Ovary (tissue), 9 donors: ENCODE measurements around the gene BRSK2. TPM values are rescaled to one million over a fixed set of nuclear protein-coding genes. Genes with fewer than 3 reads are reported as not detected.
A peak's percentile ranks its signal among the peaks of the same experiment; 100 is the strongest.

ENCODE experiments used
- DNase-seq, 5 donors: peaks; one replicate each; pipeline ENCODE4 v3.0.0-alpha.2; 2019 to 2020
- H3K27ac ChIP-seq, 2 donors: fragments of 200-600 bp; one replicate each; pipeline versions ENCODE4 v1.5.1 to v1.8.0; 2019 to 2022
- H3K27me3 ChIP-seq: fragments of 200-600 bp; one replicate; pipeline ENCODE4 v1.8.0; 2022
- H3K36me3 ChIP-seq: fragments of 200-600 bp; sonication (generic); one replicate; pipeline ENCODE4 v1.5.1; 2019
- H3K4me1 ChIP-seq: one replicate; pipeline ENCODE4 v1.8.1; 2013; ENCODE audit warnings: mild to moderate bottlenecking, moderate library complexity; ENCODE audit not compliant: insufficient read depth
- H3K4me3 ChIP-seq: fragments of 200-600 bp; sonication (generic); one replicate; pipeline ENCODE4 v1.5.1; 2017
- H3K9me3 ChIP-seq, 2 donors: fragments of 200-600 bp in 1 of 2; sonication (generic) in 1 of 2; one replicate each; pipeline versions ENCODE4 v1.5.1 to v1.8.1; 2013 to 2019; ENCODE audit warnings: mild to moderate bottlenecking in 1 of 2, moderate library complexity in 1 of 2
- EP300 ChIP-seq: sonication (generic); formaldehyde crosslinking; IDR thresholded peaks from one replicate; pipeline ENCODE4 v1.6.1; 2017; ENCODE audit warnings: antibody characterized with exemption
- POLR2A ChIP-seq: fragments of 450-650 bp; IDR thresholded peaks from one replicate; pipeline ENCODE4 v1.6.1; 2017; ENCODE audit warnings: antibody characterized with exemption, mild to moderate bottlenecking, moderate library complexity
- WGBS, 3 donors: extraction: QIAGEN DNeasy Blood & Tissue Kit in 1 of 3; methylation state at CpG; one replicate each; pipeline versions ENCODE4 v1.1.5 to v1.1.7; 2013 to 2017; 5-methylcytosine and 5-hydroxymethylcytosine counted together
- intact Hi-C, 4 donors: fragments of 100-400 bp; cut with DNase I; formaldehyde crosslinking; loops; one replicate each; pipeline versions ENCODE4 v1.11.0 to v1.15.1; 2022 to 2023
- polyA plus RNA-seq, 2 donors: library from polyadenylated mRNA; stranded (reverse); fragments of 200-250 nt in 1 of 2; fragments of 350-450 nt in 1 of 2; fragmentation: Illumina TruSeq in 1 of 2; extraction: RNeasy Lipid Tissue Mini Kit (QIAGEN cat#74804) in 1 of 2; gene quantifications; one replicate each; pipeline ENCODE4 v1.2.3, GENCODE V29; 2013 to 2014
- total RNA-seq, 7 donors: library from RNA; depleted of rRNA in 2 of 7; stranded (reverse); fragments of >200 nt in 2 of 7; fragmentation: NEBNext Ultra II Directional in 3 of 7; extraction: Animal tissue kit (Norgen Biotek cat#: 25700) in 3 of 7; gene quantifications; one replicate each; pipeline versions ENCODE4 v1.1.0 to v1.2.4, GENCODE V29; 2016 to 2023
- TF ChIP-seq, protein P1 (sequence below), 3 donors: fragments of 450-650 bp in 2 of 3; fragments of 200-600 bp in 1 of 3; IDR thresholded peaks; one replicate each; pipeline versions ENCODE4 v1.5.1 to v1.8.0; 2016 to 2022; ENCODE audit warnings: antibody characterized with exemption in 3 of 3, mild to moderate bottlenecking in 1 of 3
- donor health status: DM: no; HTN: no; CAD: no; lungs with moderate emphysema.
- donor health status: DM: no; HTN: no; CAD: no.
- donor health status: Bipolar disorder and iron deficiency.
- donor health status: DM: yes; HTN: yes; CAD: no.
- donor health status: DM: no; HTN: no; CAD: no.
- donor health status: DM: yes; HTN: yes; CAD: no.

The BRSK2 gene
- total and polyA plus RNA-seq, 9 donors = 0.22 to 1.5 (median 0.52) TPM

- Histone ChIP-seq H3K36me3 (no peaks in the 10 kb centered on the region), H3K4me3 (no peak overlapping the region), H3K9me3 (no peaks in the 10 kb centered on the region), H3K27ac (no peak overlapping the region), H3K4me1 (peaks cover 2% of the 10 kb centered on the region), H3K27me3 (no peaks in the 10 kb centered on the region)
- peak in 1 of 5 donors; percentile 16 for DNase-seq
- TF ChIP-seq EP300 = no peak
- WGBS, 3 donors = 73 to 75% (median 74%) methylated on average over 22 to 30 of the region's 30 CpGs
- intact Hi-C loops = no loop called here
These were observed 10.8 kb downstream of the BRSK2 start for GRCh38 chr11:1400317-1401170.

DNA sequence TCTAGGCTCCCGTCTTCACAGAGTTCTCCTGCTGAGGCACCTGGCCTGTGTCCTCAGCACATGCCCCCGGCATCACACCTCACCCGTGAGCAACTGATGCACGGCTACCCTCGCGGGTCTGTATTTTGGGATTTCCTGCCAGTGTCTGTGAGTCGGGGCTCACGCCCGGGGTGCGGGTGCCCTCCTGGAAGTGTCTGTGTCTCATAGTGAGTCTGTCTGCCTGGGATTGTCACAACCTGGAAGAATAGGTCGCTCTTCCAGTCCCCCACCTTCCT is 11.4 kb downstream of the BRSK2 start:
- peak in 1 of 5 donors; percentile 9 for DNase-seq
- no peaks in the 10 kb centered on the region for H3K9me3 ChIP-seq
- no peak overlapping the region for H3K4me3 ChIP-seq
- 59 to 62% (median 59%) methylated on average over 8 to 11 of the region's 11 CpGs for WGBS, 3 donors
- no peak overlapping the region for H3K27ac ChIP-seq
- TF ChIP-seq, protein P1, sequence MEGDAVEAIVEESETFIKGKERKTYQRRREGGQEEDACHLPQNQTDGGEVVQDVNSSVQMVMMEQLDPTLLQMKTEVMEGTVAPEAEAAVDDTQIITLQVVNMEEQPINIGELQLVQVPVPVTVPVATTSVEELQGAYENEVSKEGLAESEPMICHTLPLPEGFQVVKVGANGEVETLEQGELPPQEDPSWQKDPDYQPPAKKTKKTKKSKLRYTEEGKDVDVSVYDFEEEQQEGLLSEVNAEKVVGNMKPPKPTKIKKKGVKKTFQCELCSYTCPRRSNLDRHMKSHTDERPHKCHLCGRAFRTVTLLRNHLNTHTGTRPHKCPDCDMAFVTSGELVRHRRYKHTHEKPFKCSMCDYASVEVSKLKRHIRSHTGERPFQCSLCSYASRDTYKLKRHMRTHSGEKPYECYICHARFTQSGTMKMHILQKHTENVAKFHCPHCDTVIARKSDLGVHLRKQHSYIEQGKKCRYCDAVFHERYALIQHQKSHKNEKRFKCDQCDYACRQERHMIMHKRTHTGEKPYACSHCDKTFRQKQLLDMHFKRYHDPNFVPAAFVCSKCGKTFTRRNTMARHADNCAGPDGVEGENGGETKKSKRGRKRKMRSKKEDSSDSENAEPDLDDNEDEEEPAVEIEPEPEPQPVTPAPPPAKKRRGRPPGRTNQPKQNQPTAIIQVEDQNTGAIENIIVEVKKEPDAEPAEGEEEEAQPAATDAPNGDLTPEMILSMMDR (IDR thresholded peaks at IDR 0.05) = no peak
- TF ChIP-seq POLR2A (no peak), EP300 (no peak)
- no peaks in the 10 kb centered on the region for H3K27me3 ChIP-seq
- H3K4me1 ChIP-seq = peaks cover 2% of the 10 kb centered on the region
- H3K36me3 ChIP-seq = no peaks in the 10 kb centered on the region
- intact Hi-C loops = no loop called here

DNA sequence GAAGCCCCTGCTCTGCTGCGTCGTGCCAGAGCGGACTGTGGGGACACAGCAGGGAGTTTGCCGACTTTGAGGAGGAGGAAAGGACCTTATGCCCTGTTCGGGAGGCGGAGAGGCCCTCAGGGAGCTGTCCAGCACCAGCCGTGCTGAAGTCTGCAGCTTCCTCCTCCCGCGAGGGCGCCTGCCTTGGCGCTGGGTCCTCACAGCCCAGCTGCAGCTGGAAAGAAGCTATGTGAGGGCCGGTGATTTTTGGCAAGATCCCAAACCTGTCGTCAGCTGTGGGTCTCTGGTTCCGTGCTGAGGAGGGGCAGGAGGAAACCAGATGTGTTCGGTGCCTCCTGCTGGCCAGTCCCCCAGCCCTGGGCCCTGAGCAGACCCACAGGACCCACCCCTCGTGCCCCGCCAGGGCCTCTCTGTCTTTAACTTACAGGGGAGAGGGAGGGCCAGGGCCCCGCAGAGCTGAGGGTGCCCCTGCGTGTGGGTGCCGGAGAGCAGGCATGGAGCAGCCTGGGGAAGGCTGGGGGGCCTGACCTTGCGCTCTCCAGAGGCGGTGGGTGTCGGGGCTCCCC is 12.0 kb downstream of the BRSK2 start:
- peaks cover 2% of the 10 kb centered on the region for H3K4me1 ChIP-seq
- 9 to 11% (median 9%) methylated on average over 21 to 23 of the region's 23 CpGs for WGBS, 3 donors
- no peaks in the 10 kb centered on the region for H3K9me3 ChIP-seq
- no peak for TF ChIP-seq EP300
- TF ChIP-seq POLR2A = no peak
- TF ChIP-seq, protein P1 (IDR thresholded peaks at IDR 0.05) = no peak
- no peak overlapping the region for H3K4me3 ChIP-seq
- intact Hi-C loops = no loop called here
- H3K36me3 ChIP-seq = no peaks in the 10 kb centered on the region
- H3K27me3 ChIP-seq = no peaks in the 10 kb centered on the region
- peak; percentile 60 to 88 (median 82) for DNase-seq
- H3K27ac ChIP-seq = no peak overlapping the region

DNA sequence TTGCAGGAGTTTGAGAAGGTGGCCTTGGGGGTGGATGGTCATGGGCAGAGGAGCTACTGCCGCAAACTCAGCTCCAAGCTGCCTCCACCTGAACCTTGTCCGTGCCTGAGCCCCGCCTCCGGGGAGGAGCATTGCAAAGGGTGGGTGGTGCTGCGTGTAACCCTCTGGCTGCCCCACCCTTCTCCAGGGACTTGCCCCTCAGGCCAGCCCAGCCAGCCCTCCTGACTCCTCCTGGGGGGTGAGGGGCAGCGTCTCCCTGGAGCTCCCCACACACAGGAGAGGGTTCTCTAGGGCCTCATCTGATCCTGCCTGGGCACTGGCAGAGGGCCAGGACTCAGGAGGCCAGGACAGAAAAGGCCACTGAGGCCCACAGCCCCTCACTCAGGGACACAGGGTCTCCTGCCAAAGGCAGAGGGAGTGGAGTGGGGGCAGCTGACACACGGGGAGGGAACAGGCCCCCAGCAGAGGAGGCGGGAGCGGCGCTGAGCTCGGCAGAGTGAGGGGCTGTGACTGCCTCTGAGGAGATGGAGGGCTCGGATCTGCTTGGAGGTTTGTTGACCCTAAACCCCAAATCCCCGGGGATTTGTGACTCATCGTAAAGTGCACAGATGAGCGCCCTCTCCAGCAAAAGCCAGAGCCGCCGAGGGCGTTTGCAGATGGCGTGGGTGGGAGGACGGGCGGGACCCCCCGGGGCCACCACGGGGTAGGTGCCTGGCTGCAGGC is 12.8 kb downstream of the BRSK2 start:
- Histone ChIP-seq H3K9me3 (no peaks in the 10 kb centered on the region), H3K27me3 (no peaks in the 10 kb centered on the region), H3K4me3 (no peak overlapping the region), H3K36me3 (no peaks in the 10 kb centered on the region), H3K27ac (no peak overlapping the region), H3K4me1 (peaks cover 2% of the 10 kb centered on the region)
- TF ChIP-seq, protein P1 (IDR thresholded peaks at IDR 0.05) = no peak
- TF ChIP-seq POLR2A = no peak
- TF ChIP-seq EP300 = no peak
- 64 to 66% (median 65%) methylated on average over 23 of the region's 23 CpGs for WGBS, 3 donors
- intact Hi-C loops = no loop called here
- DNase-seq = peak in 1 of 5 donors; percentile 15
